Nephron progenitor cell (in vitro differentiated cells): ENCODE data around the gene RPL29.
A peak's percentile ranks its signal among the peaks of the same experiment; 100 is the strongest.

Experiments
- DNase-seq: peaks from one replicate; pipeline ENCODE4 v3.0.0; 2021
- H3K27ac Mint-ChIP-seq: 2 replicates; pipeline ENCODE4 v1.8.0; 2021; ENCODE audit warnings: mild to moderate bottlenecking, moderate library complexity, mixed read lengths
- H3K27me3 Mint-ChIP-seq: 2 replicates; pipeline ENCODE4 v1.8.0; 2021; ENCODE audit warnings: mild to moderate bottlenecking, low read depth, mixed read lengths; ENCODE audit not compliant: poor library complexity
- H3K36me3 Mint-ChIP-seq: 2 replicates; pipeline ENCODE4 v1.8.0; 2021; ENCODE audit warnings: low read depth, mixed read lengths
- H3K4me1 Mint-ChIP-seq: 2 replicates; pipeline ENCODE4 v1.8.0; 2021; ENCODE audit warnings: mixed read lengths
- H3K4me3 Mint-ChIP-seq: 2 replicates; pipeline ENCODE4 v1.8.0; 2021; ENCODE audit warnings: mild to moderate bottlenecking, moderate library complexity, mixed read lengths
- H3K9me3 Mint-ChIP-seq: 2 replicates; pipeline ENCODE4 v1.8.0; 2021; ENCODE audit warnings: mild to moderate bottlenecking, moderate library complexity, mixed read lengths
- CTCF ChIP-seq: fragments of 200-600 bp; sonication (generic); IDR thresholded peaks from 2 replicates; pipeline ENCODE4 v1.5.0; 2021; ENCODE audit warnings: antibody characterized with exemption

Gene RPL29

GRCh38 chr3:51978143-51978502 lies 17.6 kb downstream of the RPL29 start:
- H3K9me3 Mint-ChIP-seq = no peaks in the 10 kb centered on the region
- no peak for DNase-seq
- H3K4me1 Mint-ChIP-seq = peaks cover 59% of the 10 kb centered on the region
- no peak overlapping the region for H3K4me3 Mint-ChIP-seq
- H3K36me3 Mint-ChIP-seq = peaks cover 7% of the 10 kb centered on the region
- no peak overlapping the region for H3K27ac Mint-ChIP-seq
- no peak for TF ChIP-seq CTCF
- H3K27me3 Mint-ChIP-seq = peaks cover 2% of the 10 kb centered on the region

GRCh38 chr3:51977446-51978142 lies 18.1 kb downstream of the RPL29 start:
- DNase-seq = no peak
- peaks cover 55% of the 10 kb centered on the region for H3K4me1 Mint-ChIP-seq
- no peaks in the 10 kb centered on the region for H3K9me3 Mint-ChIP-seq

GRCh38 chr3:51975852-51976549 lies 19.7 kb downstream of the RPL29 start:
- TF ChIP-seq CTCF = peak; percentile 17
- Mint-ChIP-seq H3K36me3 (peaks cover 3% of the 10 kb centered on the region), H3K27ac (no peak overlapping the region)

More at GRCh38 chr3:51977446-51978142, 18.1 kb downstream of the RPL29 start:
- Mint-ChIP-seq H3K4me3 (no peak overlapping the region), H3K27me3 (peaks cover 2% of the 10 kb centered on the region), H3K36me3 (peaks cover 7% of the 10 kb centered on the region), H3K27ac (no peak overlapping the region)
- no peak for TF ChIP-seq CTCF

GRCh38 chr3:51974963-51975851 lies 20.5 kb downstream of the RPL29 start, which contains the start of gene ABHD14A:
TSS of gene ABHD14A (plus strand) at chr3:51975064. CDS start at chr3:51975136, 72 bp downstream.
- TF ChIP-seq CTCF = no peak
- H3K27me3 Mint-ChIP-seq = peaks cover 2% of the 10 kb centered on the region
- peak; percentile 75 for DNase-seq
- no peaks in the 10 kb centered on the region for H3K36me3 Mint-ChIP-seq
- H3K27ac Mint-ChIP-seq = peak within 1 kb of the TSS; percentile 98
- H3K4me3 Mint-ChIP-seq = peak within 1 kb of the TSS; percentile 87
- H3K9me3 Mint-ChIP-seq = no peaks in the 10 kb centered on the region
- peaks cover 56% of the 10 kb centered on the region for H3K4me1 Mint-ChIP-seq

More at GRCh38 chr3:51975852-51976549, 19.7 kb downstream of the RPL29 start:
- Mint-ChIP-seq H3K4me1 (peaks cover 49% of the 10 kb centered on the region), H3K27me3 (peaks cover 2% of the 10 kb centered on the region), H3K4me3 (peak overlapping the region; percentile 87), H3K9me3 (no peaks in the 10 kb centered on the region)
- DNase-seq = peak; percentile 84

- Mint-ChIP-seq H3K27me3 (peaks cover 2% of the 10 kb centered on the region), H3K9me3 (no peaks in the 10 kb centered on the region), H3K36me3 (no peaks in the 10 kb centered on the region), H3K4me1 (peaks cover 63% of the 10 kb centered on the region), H3K4me3 (peak overlapping the region; percentile 85), H3K27ac (peak overlapping the region; percentile 71)
- no peak for DNase-seq
- TF ChIP-seq CTCF = peak; percentile 8
Measured at GRCh38 chr3:51974277-51974962, 21.3 kb downstream of the RPL29 start.
